HepG2 (cell line): ENCODE data around the gene ENPP1. TPM values are rescaled to one million over a fixed set of nuclear protein-coding genes. Genes with fewer than 3 reads are reported as not detected.

Experiments
- ASH2L ChIP-seq: fragments of 300-600, 200-600 bp; sonication (generic); IDR thresholded peaks from 2 replicates; pipeline ENCODE4 v1.7.0; 2017; ENCODE audit warnings: low read depth, mild to moderate bottlenecking, moderate library complexity, mixed read lengths, low read length; ENCODE audit not compliant: insufficient read length
- CBX5 ChIP-seq: sonication (generic); formaldehyde crosslinking; IDR thresholded peaks from 2 replicates; pipeline ENCODE4 v1.4.0; 2020; ENCODE audit warnings: missing genetic modification reagents, borderline replicate concordance
- E2F5 ChIP-seq: sonication (generic); formaldehyde crosslinking; conservative IDR thresholded peaks from 2 replicates; pipeline ENCODE4 v1.4.0; 2020; ENCODE audit warnings: missing genetic modification reagents
- HOXA5 ChIP-seq: sonication (generic); formaldehyde crosslinking; IDR thresholded peaks from 2 replicates; pipeline ENCODE4 v1.4.0; 2020; ENCODE audit warnings: missing genetic modification reagents
- JUN ChIP-seq: sonication (generic); formaldehyde crosslinking; IDR thresholded peaks from 2 replicates; pipeline ENCODE4 v1.4.0; 2020; ENCODE audit warnings: mild to moderate bottlenecking, missing genetic modification reagents
- KAT7 ChIP-seq: IDR thresholded peaks from 2 replicates; pipeline ENCODE4 v1.6.1; 2018; ENCODE audit warnings: borderline replicate concordance, missing compliant biosample characterization
- NFE2L2 ChIP-seq: fragments of 150-350 bp; IDR thresholded peaks from 2 replicates; pipeline ENCODE4 v1.6.1; 2014; ENCODE audit warnings: low read length
- PHF21A ChIP-seq: sonication (generic); formaldehyde crosslinking; IDR thresholded peaks from 2 replicates; pipeline ENCODE4 v1.5.0; 2020; ENCODE audit warnings: mild to moderate bottlenecking, missing genetic modification reagents
- SOX5 ChIP-seq: IDR thresholded peaks from 2 replicates; pipeline ENCODE4 v1.6.1; 2016; ENCODE audit warnings: borderline replicate concordance
- SOX6 ChIP-seq, 2 experiments: fragments of 450-650 bp in 1 of 2; sonication (generic) in 1 of 2; formaldehyde crosslinking in 1 of 2; IDR thresholded peaks; 2 replicates each; pipeline versions ENCODE4 v1.4.0 to v1.6.1; 2017 to 2020; ENCODE audit warnings: antibody characterized with exemption in 1 of 2, mild to moderate bottlenecking in 1 of 2, missing genetic modification reagents in 1 of 2
- TEF ChIP-seq: sonication (generic); formaldehyde crosslinking; IDR thresholded peaks from 2 replicates; pipeline ENCODE4 v1.5.0; 2020; ENCODE audit warnings: missing genetic modification reagents
- TRIM24 ChIP-seq: sonication (generic); formaldehyde crosslinking; IDR thresholded peaks from 2 replicates; pipeline ENCODE4 v1.8.0; 2022; ENCODE audit warnings: mild to moderate bottlenecking, missing genetic modification reagents
- U2AF2 ChIP-seq: fragments of 200-400 bp; formaldehyde crosslinking; IDR thresholded peaks from 2 replicates; pipeline ENCODE4 v1.6.1; 2017; ENCODE audit warnings: low read depth, mild to moderate bottlenecking, low read length
- ZNF260 ChIP-seq: sonication (generic); formaldehyde crosslinking; IDR thresholded peaks from 2 replicates; pipeline ENCODE4 v1.4.0; 2020; ENCODE audit warnings: missing genetic modification reagents, low read depth, mild to moderate bottlenecking, borderline replicate concordance
- ZNF44 ChIP-seq: sonication (generic); formaldehyde crosslinking; IDR thresholded peaks from 2 replicates; pipeline ENCODE4 v1.5.1; 2020; ENCODE audit warnings: mild to moderate bottlenecking, missing genetic modification reagents
- ZNF652 ChIP-seq: IDR thresholded peaks from 2 replicates; pipeline ENCODE4 v1.6.1; 2016; ENCODE audit warnings: low read depth, borderline replicate concordance
- ZNF672 ChIP-seq: sonication (generic); formaldehyde crosslinking; IDR thresholded peaks from 2 replicates; pipeline ENCODE4 v1.8.1; 2022; ENCODE audit warnings: missing genetic modification reagents
- ZNF746 ChIP-seq: sonication (generic); formaldehyde crosslinking; IDR thresholded peaks from 2 replicates; pipeline ENCODE4 v1.8.0; 2022; ENCODE audit warnings: mild to moderate bottlenecking, missing genetic modification reagents
- polyA plus RNA-seq, 8 experiments: library from polyadenylated mRNA; depleted of rRNA in 3 of 8; stranded (reverse) in 7 of 8; unstranded in 1 of 8; fragments of >200 nt; fragmentation: Illumina TruSeq in 4 of 8; extraction: Trizol in 4 of 8; gene quantifications; 2 replicates each; pipeline versions ENCODE4 v1.2.1 to v1.2.3, GENCODE V29; 2011 to 2016; ENCODE audit warnings: low read depth in 4 of 8, missing spikeins in 1 of 8, mixed read lengths in 1 of 8; ENCODE audit not compliant: insufficient read depth in 1 of 8
- total RNA-seq, 5 experiments: library from RNA; depleted of rRNA; stranded (reverse); fragments of >200 nt; fragmentation: Illumina TruSeq; extraction: Trizol; gene quantifications; 2 replicates each; pipeline ENCODE4 v1.2.3, GENCODE V29; 2016; ENCODE audit warnings: low read depth in 1 of 5
- TF ChIP-seq, protein P1 (sequence below): sonication (generic); IDR thresholded peaks from 2 replicates; pipeline ENCODE4 v1.6.1; 2016; ENCODE audit warnings: low read depth, borderline replicate concordance
- TF ChIP-seq, protein P2 (sequence below): sonication (generic); formaldehyde crosslinking; IDR thresholded peaks from 2 replicates; pipeline ENCODE4 v1.8.1; 2023; ENCODE audit warnings: mild to moderate bottlenecking, missing genetic modification reagents, borderline replicate concordance
- TF ChIP-seq, protein P3 (sequence below): sonication (generic); formaldehyde crosslinking; IDR thresholded peaks from 2 replicates; pipeline ENCODE4 v1.5.1; 2020; ENCODE audit warnings: missing genetic modification reagents, mild to moderate bottlenecking, borderline replicate concordance
- TF ChIP-seq, protein P4 (sequence below): sonication (generic); formaldehyde crosslinking; IDR thresholded peaks from 2 replicates; pipeline ENCODE4 v1.4.0; 2020; ENCODE audit warnings: missing genetic modification reagents
- TF ChIP-seq, protein P5 (sequence below): sonication (generic); formaldehyde crosslinking; IDR thresholded peaks from 2 replicates; pipeline ENCODE4 v1.4.0; 2020; ENCODE audit warnings: missing genetic modification reagents

ENPP1 gene
- total and polyA plus RNA-seq, 2 of the 13 experiments (the other 11 are each of a cell fraction or from before 2014, with no cell fraction given) = 56.5 to 160 TPM

GRCh38 chr6:131844243-131844841 lies 36.5 kb downstream of the ENPP1 start (continued):
- TF ChIP-seq ZNF44 (no peak), TRIM24 (peak; percentile 82; the same call in 1 of the 2 replicates), HOXA5 (CRISPR knock-in tag) (peak; percentile 96; the same call in 1 of the 2 replicates), JUN (CRISPR knock-in tag) (no peak), SOX6 (IDR thresholded peaks at IDR 0.05) (no peak), SOX6 (CRISPR knock-in tag; IDR thresholded peaks at IDR 0.05) (peak; percentile 89), E2F5 (CRISPR knock-in tag) (no peak), U2AF2 (no peak), ZNF260 (CRISPR knock-in tag) (no peak), TEF (CRISPR knock-in tag) (peak; percentile 80), NFE2L2 (0 out of 2 replicates have a peak, but pooled peaks have one; percentile 44), ZNF652 (peak; percentile 57; the same call in 1 of the 2 replicates), ASH2L (peak; percentile 76), PHF21A (peak; percentile 82), SOX5 (peak; percentile 78), ZNF672 (CRISPR knock-in tag) (no peak), ZNF746 (no peak; the same call in 1 of the 2 replicates), KAT7 (CRISPR knock-in tag) (peak; percentile 78), CBX5 (CRISPR knock-in tag) (peak; percentile 76; the same call in 1 of the 2 replicates)
- TF ChIP-seq, protein P1, sequence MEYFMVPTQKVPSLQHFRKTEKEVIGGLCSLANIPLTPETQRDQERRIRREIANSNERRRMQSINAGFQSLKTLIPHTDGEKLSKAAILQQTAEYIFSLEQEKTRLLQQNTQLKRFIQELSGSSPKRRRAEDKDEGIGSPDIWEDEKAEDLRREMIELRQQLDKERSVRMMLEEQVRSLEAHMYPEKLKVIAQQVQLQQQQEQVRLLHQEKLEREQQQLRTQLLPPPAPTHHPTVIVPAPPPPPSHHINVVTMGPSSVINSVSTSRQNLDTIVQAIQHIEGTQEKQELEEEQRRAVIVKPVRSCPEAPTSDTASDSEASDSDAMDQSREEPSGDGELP = no peak
- TF ChIP-seq, protein P2, sequence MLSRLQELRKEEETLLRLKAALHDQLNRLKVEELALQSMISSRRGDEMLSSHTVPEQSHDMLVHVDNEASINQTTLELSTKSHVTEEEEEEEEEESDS (CRISPR knock-in tag) = 0 out of 2 replicates have a peak, but pooled peaks have one; percentile 36
- TF ChIP-seq, protein P3, sequence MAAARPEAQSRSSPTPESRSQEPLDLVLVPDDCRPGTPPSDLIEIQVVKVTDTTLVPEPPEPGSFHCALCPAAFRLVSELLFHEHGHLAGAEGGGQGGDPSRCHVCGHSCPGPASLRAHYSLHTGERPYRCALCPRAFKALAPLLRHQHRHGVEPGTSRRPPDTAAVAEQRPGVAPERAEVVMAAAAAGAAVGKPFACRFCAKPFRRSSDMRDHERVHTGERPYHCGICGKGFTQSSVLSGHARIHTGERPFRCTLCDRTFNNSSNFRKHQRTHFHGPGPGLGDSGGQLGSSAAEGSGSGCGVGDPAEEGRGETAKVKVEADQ (CRISPR knock-in tag) = peak; percentile 66; the same call in 1 of the 2 replicates
- TF ChIP-seq, protein P4, sequence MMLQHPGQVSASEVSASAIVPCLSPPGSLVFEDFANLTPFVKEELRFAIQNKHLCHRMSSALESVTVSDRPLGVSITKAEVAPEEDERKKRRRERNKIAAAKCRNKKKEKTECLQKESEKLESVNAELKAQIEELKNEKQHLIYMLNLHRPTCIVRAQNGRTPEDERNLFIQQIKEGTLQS = peak; percentile 98
- TF ChIP-seq, protein P5, sequence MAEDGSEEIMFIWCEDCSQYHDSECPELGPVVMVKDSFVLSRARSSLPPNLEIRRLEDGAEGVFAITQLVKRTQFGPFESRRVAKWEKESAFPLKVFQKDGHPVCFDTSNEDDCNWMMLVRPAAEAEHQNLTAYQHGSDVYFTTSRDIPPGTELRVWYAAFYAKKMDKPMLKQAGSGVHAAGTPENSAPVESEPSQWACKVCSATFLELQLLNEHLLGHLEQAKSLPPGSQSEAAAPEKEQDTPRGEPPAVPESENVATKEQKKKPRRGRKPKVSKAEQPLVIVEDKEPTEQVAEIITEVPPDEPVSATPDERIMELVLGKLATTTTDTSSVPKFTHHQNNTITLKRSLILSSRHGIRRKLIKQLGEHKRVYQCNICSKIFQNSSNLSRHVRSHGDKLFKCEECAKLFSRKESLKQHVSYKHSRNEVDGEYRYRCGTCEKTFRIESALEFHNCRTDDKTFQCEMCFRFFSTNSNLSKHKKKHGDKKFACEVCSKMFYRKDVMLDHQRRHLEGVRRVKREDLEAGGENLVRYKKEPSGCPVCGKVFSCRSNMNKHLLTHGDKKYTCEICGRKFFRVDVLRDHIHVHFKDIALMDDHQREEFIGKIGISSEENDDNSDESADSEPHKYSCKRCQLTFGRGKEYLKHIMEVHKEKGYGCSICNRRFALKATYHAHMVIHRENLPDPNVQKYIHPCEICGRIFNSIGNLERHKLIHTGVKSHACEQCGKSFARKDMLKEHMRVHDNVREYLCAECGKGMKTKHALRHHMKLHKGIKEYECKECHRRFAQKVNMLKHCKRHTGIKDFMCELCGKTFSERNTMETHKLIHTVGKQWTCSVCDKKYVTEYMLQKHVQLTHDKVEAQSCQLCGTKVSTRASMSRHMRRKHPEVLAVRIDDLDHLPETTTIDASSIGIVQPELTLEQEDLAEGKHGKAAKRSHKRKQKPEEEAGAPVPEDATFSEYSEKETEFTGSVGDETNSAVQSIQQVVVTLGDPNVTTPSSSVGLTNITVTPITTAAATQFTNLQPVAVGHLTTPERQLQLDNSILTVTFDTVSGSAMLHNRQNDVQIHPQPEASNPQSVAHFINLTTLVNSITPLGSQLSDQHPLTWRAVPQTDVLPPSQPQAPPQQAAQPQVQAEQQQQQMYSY (CRISPR knock-in tag) = no peak
